NCI-H82 treated with DMSO at 0.1 percent for 48 hours (cell line): ENCODE measurements around the gene CCDC134.
"Not testable (repeated sequence)": the region's sequence is repeated elsewhere in the genome, so short reads cannot be mapped to it uniquely, and the experiment has no call there.

ENCODE experiments used
- DNase-seq: peaks from one replicate; lab custom pipeline; 2025; ENCODE audit not compliant: unreplicated experiment; lab: John Stamatoyannopoulos, UW

Gene CCDC134

DNA sequence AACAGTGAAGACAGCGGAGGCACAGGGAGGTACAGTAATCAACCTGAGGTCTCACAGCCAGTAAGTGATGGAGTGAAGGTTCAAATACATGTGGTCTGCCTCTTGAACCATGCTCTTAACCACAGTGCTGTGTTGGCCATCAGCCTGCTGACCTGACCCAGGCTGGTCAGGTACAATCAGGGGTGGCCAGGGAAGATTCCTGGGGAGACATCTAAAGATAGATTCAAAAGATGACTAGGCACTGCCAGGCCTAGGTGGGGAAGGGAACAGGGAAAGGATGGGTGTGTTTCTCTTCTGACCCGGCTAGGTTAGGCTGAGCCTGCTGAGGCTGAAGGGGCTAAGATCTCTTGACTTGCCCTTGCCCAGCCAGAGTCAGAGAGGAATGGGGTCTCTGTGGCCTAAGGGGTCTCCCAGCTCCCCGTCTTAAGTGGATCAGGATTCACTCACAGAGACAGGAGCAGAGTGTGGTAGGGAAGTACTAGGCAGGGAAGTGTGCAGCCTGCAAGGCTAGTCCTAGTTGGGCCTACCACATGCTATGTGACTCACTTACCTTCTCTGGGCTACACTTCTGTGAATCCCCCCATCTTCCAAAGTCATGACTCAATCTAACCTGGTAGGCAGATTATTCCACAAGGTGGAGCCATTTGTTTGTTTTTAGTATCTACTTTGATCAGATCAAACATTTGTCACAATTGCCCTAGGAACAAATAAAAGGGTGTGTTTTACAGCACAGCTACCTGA, 22.0 kb downstream of the CCDC134 start:
- DNase-seq = no peak

DNA sequence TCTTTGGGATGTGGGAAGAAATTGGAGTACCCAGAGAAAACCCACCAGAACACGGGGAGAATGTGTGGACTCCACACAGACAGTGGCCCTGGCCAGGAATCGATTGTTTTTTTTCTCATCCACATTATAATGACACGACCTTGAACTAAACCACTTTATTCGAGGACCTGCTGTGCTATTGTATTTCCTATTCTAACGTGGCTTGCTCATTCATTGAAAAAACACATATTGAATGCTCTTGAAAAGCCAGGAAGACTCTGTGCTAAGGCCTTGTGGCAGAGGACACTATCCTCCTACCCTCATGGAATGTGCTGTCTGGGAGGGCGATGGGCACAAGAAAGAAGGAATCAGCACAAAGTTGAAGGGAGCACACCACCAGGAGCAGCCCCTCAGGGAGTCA, 23.3 kb downstream of the CCDC134 start:
- DNase-seq = no peak

- DNase-seq = no peak
Observed at GRCh38 chr22:41825376-41825775, 24.9 kb downstream of the CCDC134 start.

DNA sequence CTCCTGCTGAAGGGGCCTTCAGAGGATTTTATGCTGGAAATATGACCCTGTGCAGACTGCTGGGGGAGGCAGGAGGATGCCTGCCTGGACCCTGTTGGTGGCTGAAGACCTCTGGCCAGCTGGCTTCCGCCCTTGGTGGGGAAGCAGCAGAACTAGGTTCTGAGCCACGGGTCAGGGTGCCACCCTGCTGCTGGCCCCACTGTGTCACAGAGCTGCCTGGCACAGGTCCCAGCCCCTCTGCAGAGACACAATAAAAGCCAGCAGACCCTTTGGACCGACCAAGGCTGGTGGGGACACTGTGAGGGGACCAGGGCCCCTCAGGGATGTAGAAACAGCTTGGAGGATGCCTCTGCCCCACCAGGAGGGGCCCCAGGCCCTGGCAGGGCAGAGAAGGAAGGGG, 25.5 kb downstream of the CCDC134 start:
- no peak for DNase-seq

- DNase-seq = no peak
Observed at GRCh38 chr22:41826430-41827383, 26.2 kb downstream of the CCDC134 start.

DNA sequence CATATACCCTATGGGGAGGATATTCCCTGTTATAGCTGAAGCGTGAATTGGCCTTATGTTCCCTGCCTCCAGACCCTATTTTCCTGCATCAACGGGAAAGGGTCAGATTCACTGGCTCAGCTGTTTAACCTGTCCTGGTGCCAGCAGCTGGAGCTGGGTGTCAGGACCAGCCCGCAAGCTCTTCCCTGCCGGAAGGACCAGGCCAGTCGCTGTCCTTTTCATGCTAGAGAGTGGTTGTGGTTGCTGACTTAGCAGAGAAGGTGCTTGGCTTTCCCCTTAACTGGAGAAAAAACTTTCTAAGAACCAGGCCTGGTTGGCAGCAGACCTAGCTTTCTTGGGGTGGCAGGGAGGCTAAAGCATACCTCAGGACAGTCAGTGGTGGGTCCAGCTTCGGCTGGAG, 27.2 kb downstream of the CCDC134 start:
- no peak for DNase-seq

GRCh38 chr22:41828516-41828915, 28.0 kb downstream of the CCDC134 start:
- DNase-seq = no peak

GRCh38 chr22:41830174-41830573, 29.7 kb downstream of the CCDC134 start:
- DNase-seq = no peak

GRCh38 chr22:41831383-41831782, 30.9 kb downstream of the CCDC134 start:
- DNase-seq = no peak

DNA sequence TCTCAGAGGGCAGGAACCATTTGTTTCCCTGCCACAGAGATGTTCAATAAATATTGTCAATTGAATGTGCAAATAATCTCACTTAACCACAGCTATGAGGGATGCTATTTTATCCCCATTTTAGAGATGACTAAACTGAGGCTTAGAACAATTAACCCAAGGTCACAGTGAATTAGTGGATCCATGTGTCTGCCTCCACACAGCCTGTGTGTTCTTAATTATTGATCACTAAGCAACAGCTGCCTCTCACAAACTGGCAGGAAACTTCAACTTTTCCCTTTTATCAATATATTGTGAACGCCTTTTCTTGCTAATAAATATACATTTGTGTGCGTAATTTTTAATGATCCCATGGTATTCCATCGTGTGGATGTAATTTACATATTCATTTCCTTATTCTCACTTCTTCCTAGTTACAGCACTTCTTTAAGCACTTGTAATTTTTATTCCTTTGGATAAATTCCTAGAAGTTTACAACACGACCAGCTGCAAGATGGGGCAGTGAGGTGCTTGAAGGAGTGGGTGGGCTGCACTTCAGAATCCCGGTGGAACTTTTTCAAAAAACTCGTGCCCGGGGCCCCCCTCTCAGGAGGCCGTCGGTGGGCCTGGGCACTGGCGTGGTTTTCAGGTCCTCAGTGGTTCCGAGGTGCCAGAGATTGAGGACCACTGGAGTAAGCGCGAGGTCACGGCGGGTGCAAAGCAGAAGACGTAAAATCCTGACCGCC, 31.5 kb downstream of the CCDC134 start:
- DNase-seq = no peak

GRCh38 chr22:41832553-41833368, 32.3 kb downstream of the CCDC134 start, which contains the start of gene SREBF2:
Gene SREBF2 (plus strand): TSS chr22:41833105. CDS start chr22:41833271, 166 bp downstream.
- peak; percentile 97 for DNase-seq

DNA sequence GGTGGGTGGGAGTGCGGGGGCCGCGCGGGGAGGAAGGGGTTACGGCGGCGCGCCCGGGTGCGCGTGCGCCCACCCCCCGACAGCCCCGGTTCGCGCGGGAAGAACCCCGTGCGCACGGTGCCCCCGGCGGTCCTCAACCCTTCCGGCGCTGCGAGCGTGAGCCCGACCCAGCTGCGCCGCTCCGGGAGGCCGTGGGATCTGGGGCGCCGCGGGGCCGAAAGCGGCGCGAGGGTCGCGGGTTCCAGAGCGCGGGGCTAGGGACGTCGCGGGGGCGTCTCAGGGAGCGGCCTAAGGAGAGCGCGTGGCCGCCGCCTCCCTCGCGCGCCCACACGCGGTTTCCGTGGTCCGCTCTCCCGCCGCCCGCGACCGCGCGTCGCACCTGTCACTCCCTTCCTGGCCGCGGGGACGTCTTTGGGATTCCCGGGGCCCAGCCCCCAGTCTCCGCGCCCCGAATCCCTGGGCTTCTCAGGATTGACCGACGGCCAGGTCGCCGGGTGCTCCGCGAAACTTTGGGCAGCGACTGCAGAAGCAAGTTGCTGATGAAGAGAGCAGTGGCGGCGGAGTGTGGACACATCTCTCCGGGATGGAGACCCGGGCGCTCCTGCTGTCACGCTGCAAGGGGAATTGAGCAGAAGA, 33.0 kb downstream of the CCDC134 start:
- DNase-seq = no peak

DNA sequence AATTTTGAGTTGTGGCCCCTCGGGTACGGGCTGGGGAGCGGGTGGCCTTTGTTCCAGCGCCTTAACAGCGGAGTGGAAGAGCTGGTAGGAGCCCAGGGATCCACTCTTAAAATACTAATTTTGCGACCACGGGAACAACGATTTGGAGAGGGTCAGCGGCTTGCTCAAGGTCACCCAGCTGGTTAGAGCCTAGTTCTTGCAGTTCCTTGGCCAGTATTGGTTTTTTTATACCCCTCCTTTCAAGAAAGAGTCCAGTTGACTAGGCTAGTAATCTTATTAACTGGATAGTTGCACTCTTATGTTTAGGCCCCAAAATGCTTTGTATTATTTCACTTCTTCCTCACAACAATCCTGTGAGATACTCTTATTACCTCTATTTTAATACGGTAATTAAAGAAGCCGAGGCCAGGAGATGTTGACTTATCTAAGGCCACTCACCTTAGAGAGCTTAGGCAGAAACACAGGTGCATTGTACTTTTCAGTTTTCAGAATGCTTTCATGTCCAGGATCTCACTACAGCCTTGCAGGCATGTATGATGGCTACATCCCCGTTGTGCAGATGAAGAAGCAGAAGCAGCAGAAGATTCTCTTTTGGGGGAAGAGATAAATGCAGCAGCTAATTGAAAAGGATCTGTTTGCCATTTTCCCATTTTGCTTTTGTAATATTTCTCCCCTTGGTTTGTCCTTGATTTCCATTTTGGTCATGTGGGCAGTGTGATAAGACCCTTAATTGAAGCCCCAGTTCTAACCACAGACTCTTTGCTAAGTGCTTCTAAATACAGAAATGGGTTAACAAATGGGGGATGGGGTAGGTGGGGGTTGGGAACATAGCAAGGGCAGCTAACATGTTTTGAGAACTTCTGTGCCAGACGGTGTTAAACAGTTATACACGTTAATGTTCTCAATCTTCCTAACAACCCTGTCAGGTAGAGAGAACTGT, 33.8 kb downstream of the CCDC134 start:
- DNase-seq = no peak

GRCh38 chr22:41835462-41835861, 35.0 kb downstream of the CCDC134 start:
- not testable (repeated sequence) for DNase-seq

DNA sequence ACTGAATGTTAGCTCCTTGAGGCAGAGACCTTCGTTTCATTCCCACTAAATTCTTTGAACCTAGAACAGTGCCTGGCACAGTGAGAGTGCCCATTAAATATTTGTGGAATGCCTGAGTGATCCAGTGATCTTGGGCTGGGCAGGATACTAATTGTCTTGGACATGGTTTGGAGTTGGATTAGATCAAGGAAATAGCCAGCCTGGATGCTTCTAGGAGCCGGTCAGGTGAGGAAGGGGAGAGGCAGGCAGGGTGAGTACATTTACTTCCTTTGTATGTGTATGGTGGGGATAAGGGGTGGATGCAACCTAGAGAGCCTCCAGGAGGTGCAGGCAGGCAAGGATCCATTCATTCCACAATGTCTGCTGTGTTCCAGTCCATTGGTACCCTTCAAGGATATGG, 36.1 kb downstream of the CCDC134 start:
- DNase-seq = no peak

DNA sequence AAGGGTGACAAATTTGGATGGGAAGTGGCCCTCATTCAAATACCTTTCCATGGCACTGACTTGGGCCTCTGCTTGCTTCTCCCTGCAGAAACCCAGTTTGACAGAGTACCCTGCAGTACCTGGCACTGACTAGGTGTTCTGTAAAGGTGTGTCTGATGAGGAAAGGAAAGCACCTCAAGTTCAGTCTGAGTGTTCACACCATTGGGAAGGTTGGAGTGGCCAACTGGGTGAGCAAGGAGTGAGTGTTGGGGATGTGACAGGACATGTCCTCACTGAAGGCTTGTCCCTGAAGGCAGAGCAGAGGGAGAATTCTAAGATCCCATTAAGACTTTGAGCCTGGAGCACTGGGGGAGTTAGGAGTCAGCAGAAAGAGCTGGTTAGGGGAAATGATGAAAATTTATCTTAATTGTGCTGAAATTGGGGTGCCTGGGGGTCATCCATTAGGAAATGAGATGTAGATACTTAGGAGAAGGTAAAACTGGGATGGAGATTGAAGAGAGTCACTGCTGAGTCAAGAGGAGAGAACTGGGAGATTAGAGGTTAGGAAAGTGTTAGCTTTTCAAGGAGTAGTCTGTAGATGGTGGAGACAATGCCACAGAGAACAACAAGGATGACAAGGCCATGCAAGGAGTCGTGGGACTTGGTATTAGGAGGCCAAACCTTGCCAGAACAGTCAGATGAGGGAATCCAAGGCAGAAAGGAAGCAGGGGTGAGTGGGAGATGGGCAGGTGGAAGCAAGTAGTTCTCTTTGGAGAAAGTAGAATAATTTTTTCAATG, 38.6 kb downstream of the CCDC134 start:
- no peak for DNase-seq

DNA sequence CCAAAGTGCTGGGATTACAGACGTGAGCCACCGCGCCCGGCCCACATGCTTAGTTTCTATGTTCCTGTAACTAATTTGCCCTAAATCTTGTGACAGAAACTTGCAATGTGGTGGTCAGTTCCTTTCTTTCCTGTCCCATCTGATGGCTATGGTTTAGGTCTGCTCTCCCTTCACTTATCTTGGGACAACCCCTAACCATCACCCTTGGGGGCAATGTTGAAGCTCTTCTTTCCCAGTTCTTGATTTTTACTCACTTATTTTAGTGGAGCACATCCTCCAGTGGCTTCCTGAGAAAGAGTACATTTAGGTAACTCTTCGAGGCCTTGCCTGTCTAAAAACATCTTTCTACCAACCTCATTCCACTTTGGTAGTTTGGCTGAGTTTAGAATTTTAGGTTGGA, 39.7 kb downstream of the CCDC134 start:
- no peak for DNase-seq

DNA sequence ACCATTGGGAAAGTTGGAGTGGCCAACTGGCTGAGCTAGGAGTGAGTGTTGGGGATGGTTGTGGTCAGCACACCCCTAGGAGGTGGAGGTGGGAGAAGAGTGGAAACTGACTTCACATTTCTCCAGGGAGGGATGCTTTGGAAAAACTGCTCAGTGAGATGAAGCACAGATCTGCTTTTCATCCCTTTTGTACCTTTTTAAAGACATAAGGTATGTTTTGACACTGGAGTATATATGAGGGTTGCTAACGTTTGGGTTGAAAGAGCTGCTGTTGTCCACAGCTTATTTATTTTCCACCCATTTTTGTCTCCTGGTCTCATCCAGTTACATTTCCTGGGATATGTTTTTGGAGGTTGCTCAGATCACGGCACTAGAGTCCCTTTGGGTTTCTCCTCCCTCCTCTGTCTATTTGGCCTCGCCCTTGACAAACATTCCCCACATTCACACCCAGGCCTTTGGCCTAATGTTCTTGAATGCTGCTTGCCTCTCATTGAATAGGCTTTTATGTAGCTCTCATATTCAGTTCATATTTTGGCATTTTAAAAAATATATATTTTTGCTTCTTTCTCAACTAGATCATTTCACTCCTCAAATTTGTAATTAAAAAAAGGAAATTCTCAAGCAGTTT, 40.7 kb downstream of the CCDC134 start:
- no peak for DNase-seq
